ENCODE data around the gene KAT2A.
A peak's percentile ranks its signal among the peaks of the same experiment; 100 is the strongest.

KAT2A gene

GRCh38 chr17:42075789-42076188, 45.4 kb downstream of the KAT2A start:
- H3K79me2 ChIP-seq (ENCODE audit: low read length): peaks cover 94% of the 10 kb centered on the region
- no peak overlapping the region for H3K9ac ChIP-seq (ENCODE audit: low read length)
- H3K27me3 ChIP-seq (ENCODE audit: low read depth, low read length): no peaks in the 10 kb centered on the region
- peaks cover 45% of the 10 kb centered on the region for H3K36me3 ChIP-seq (replicated peaks; ENCODE audit: low read depth, low read length)
- peaks cover 17% of the 10 kb centered on the region for H3K4me1 ChIP-seq (ENCODE audit: low read length)
- H3K27ac ChIP-seq (ENCODE audit: low read length): no peak overlapping the region
- H3K4me3 ChIP-seq (ENCODE audit: low read length): no peak overlapping the region
- no peak overlapping the region for H2AFZ ChIP-seq (ENCODE audit: low read depth, low read length)
- TF ChIP-seq CTCF (IDR thresholded peaks at IDR 0.05; ENCODE audit: low read depth, low read length) (no peak), EZH2phosphoT487 (IDR thresholded peaks at IDR 0.05; ENCODE audit: low read depth) (no peak)
- no peaks in the 10 kb centered on the region for H3K9me3 ChIP-seq (ENCODE audit: insufficient read depth, low read length)
- no peak overlapping the region for H3K4me2 ChIP-seq (ENCODE audit: low read length)
- peaks cover 91% of the 10 kb centered on the region for H4K20me1 ChIP-seq (ENCODE audit: insufficient read depth, low read length)

GRCh38 chr17:42072323-42073187, 48.6 kb downstream of the KAT2A start:
- Histone ChIP-seq H3K4me1 (ENCODE audit: low read length) (peaks cover 17% of the 10 kb centered on the region), H3K79me2 (ENCODE audit: low read length) (peaks cover 92% of the 10 kb centered on the region), H4K20me1 (ENCODE audit: insufficient read depth, low read length) (peaks cover 90% of the 10 kb centered on the region), H3K27me3 (ENCODE audit: low read depth, low read length) (no peaks in the 10 kb centered on the region), H3K4me3 (ENCODE audit: low read length) (no peak overlapping the region), H3K27ac (ENCODE audit: low read length) (no peak overlapping the region), H3K9me3 (ENCODE audit: insufficient read depth, low read length) (no peaks in the 10 kb centered on the region), H3K4me2 (ENCODE audit: low read length) (0 out of 2 replicates have a peak overlapping the region, but pooled peaks have one; percentile 1), H2AFZ (ENCODE audit: low read depth, low read length) (no peak overlapping the region), H3K36me3 (replicated peaks; ENCODE audit: low read depth, low read length) (peaks cover 24% of the 10 kb centered on the region), H3K9ac (ENCODE audit: low read length) (no peak overlapping the region)
- no peak for TF ChIP-seq EZH2phosphoT487 (IDR thresholded peaks at IDR 0.05; ENCODE audit: low read depth)
- no peak for TF ChIP-seq CTCF (IDR thresholded peaks at IDR 0.05; ENCODE audit: low read depth, low read length)

GRCh38 chr17:42071810-42072209, 49.4 kb downstream of the KAT2A start:
- peaks cover 23% of the 10 kb centered on the region for H3K36me3 ChIP-seq (replicated peaks; ENCODE audit: low read depth, low read length)
- H4K20me1 ChIP-seq (ENCODE audit: insufficient read depth, low read length): peaks cover 90% of the 10 kb centered on the region
- no peak overlapping the region for H3K9ac ChIP-seq (ENCODE audit: low read length)
- H3K4me1 ChIP-seq (ENCODE audit: low read length): peaks cover 17% of the 10 kb centered on the region
- no peak overlapping the region for H2AFZ ChIP-seq (ENCODE audit: low read depth, low read length)
- no peak overlapping the region for H3K4me3 ChIP-seq (ENCODE audit: low read length)
- H3K27me3 ChIP-seq (ENCODE audit: low read depth, low read length): no peaks in the 10 kb centered on the region
- no peak for TF ChIP-seq EZH2phosphoT487 (IDR thresholded peaks at IDR 0.05; ENCODE audit: low read depth)
- no peak for TF ChIP-seq CTCF (IDR thresholded peaks at IDR 0.05; ENCODE audit: low read depth, low read length)
- no peak overlapping the region for H3K27ac ChIP-seq (ENCODE audit: low read length)
- H3K4me2 ChIP-seq (ENCODE audit: low read length): no peak overlapping the region
- H3K79me2 ChIP-seq (ENCODE audit: low read length): peaks cover 92% of the 10 kb centered on the region
- no peaks in the 10 kb centered on the region for H3K9me3 ChIP-seq (ENCODE audit: insufficient read depth, low read length)

- H3K36me3 ChIP-seq (replicated peaks; ENCODE audit: low read depth, low read length): peaks cover 22% of the 10 kb centered on the region
- no peaks in the 10 kb centered on the region for H3K27me3 ChIP-seq (ENCODE audit: low read depth, low read length)
- H3K4me1 ChIP-seq (ENCODE audit: low read length): peaks cover 34% of the 10 kb centered on the region
- peaks cover 91% of the 10 kb centered on the region for H4K20me1 ChIP-seq (ENCODE audit: insufficient read depth, low read length)
- no peak overlapping the region for H3K4me2 ChIP-seq (ENCODE audit: low read length)
- H3K9me3 ChIP-seq (ENCODE audit: insufficient read depth, low read length): no peaks in the 10 kb centered on the region
- no peak overlapping the region for H3K9ac ChIP-seq (ENCODE audit: low read length)
- H2AFZ ChIP-seq (ENCODE audit: low read depth, low read length): no peak overlapping the region
- peaks cover 96% of the 10 kb centered on the region for H3K79me2 ChIP-seq (ENCODE audit: low read length)
- H3K27ac ChIP-seq (ENCODE audit: low read length): no peak overlapping the region
- TF ChIP-seq EZH2phosphoT487 (IDR thresholded peaks at IDR 0.05; ENCODE audit: low read depth) (no peak), CTCF (IDR thresholded peaks at IDR 0.05; ENCODE audit: low read depth, low read length) (no peak)
- H3K4me3 ChIP-seq (ENCODE audit: low read length): no peak overlapping the region
Observed at GRCh38 chr17:42068979-42069378, 52.2 kb downstream of the KAT2A start.
